Measurements from ENCODE around the gene KMT2E.

KMT2E gene

GRCh38 chr7:105009667-105010503 lies 4.1 kb upstream of the KMT2E start:
- DNase-seq (ENCODE audit: low read depth), result no peak

DNA sequence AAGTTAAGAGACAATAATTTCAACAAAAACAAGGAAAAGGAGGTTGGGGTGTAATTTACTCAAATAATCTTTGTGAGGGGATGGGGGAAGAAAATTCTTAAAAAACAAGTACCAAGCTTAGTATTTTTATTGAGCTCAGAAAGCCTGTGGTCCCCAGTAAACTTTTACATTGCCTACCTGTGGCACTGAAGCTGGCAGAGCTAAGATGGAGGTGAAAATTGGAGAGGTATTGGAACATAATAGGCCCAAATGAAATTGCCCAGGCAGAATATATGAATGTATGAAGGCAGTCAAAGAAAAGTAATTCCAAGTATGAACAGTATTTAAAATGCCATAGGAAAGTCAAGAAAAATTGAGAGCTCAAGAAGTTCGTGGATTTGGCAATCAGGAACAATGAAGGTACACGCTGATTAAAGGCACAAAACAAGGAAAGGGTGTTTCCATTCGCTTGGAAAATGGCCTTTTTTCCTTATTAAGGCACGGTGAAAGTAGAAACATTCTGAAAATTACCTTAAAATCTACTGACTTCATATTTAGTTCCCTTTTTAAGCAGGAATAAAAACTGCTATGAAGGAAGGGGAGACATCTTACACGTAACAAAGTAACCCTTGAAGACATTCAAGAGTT lies 3.4 kb upstream of the KMT2E start:
- DNase-seq (ENCODE audit: low read depth), result no peak

DNA sequence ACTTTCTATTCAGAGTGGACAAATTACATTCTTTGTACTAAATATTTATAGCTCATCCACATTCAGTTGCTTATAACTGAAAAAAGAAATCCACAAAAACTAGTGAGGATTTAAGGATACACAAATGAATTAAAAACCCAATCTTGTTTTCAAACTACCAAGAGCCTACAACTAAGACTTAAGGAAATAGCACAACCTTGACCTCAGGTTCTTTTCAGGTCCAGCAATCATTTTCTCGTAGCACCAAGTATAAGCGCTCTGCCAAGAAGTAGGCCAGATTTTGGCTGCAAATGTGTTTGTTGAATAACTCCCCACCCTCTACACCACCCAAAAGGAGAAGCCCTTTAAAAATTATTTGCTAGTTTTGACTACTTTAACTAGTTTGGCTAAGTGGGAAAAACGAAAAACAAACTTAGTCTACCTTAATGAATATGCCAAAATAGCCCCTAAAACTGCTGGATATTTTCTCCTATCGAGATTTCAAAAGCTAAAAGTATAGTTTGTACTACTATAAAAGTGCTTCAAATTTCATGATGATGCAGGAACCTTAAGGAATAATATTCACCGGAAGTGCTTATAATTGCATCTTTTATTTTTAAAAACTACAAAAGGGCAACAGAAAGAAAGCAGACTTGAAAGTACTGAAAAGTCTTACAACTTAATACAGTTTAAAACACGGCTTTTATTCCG lies 2.7 kb upstream of the KMT2E start:
- DNase-seq (ENCODE audit: low read depth), result no peak

- DNase-seq (ENCODE audit: low read depth), result no peak
These were observed 2.0 kb upstream of the KMT2E start for GRCh38 chr7:105011831-105012502.

DNA sequence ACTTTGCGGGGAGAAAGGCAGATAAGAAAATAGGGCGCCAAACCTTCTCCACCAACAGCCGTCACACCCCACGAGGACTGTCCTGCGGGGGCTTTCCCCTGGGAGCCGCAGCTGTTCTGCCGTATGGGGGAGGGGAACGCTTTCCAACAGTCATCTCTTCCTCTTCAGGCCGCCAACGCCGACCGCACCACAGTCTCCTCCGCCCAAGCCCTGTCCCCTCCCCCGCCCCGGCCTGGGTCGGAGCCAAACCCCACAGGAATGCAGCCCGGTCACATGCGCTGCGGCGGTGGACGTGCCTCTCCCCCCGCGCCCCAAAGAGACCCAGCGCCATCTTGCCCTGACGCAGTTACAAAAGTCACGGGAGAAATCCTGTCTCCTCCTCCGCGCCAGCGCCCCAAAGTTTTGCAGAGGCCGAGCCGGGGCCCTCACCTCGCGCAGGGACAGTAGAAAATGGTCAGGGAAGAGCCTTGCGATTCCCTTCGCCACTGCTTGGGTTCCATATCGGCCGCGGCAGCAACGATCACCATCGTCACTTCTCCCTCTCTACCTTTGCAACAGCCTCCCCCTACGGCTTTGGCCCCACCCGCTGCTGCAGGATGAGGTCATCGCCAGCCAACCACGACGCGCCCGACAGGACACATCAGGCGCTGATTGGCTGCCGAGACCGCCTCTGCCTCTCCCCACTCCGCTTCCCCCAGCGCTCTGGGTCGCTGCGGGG lies 1.3 kb upstream of the KMT2E start:
- peak; percentile 97 for DNase-seq (ENCODE audit: low read depth)

- DNase-seq (ENCODE audit: low read depth), result peak; percentile 91
These were observed 687 bp upstream of the KMT2E start for GRCh38 chr7:105013221-105013815.

GRCh38 chr7:105014693-105015389 lies 836 bp downstream of the KMT2E start:
- DNase-seq (ENCODE audit: low read depth), result peak; percentile 44

- DNase-seq (ENCODE audit: low read depth), result peak; percentile 42
These were observed 1.5 kb downstream of the KMT2E start for GRCh38 chr7:105015390-105015965.

- no peak for DNase-seq (ENCODE audit: low read depth)
These were observed 2.2 kb downstream of the KMT2E start for GRCh38 chr7:105016068-105016708.

GRCh38 chr7:105016709-105017656 lies 3.0 kb downstream of the KMT2E start:
- peak; percentile 69 for DNase-seq (ENCODE audit: low read depth)

- no peak for DNase-seq (ENCODE audit: low read depth)
These were observed 3.8 kb downstream of the KMT2E start for GRCh38 chr7:105017657-105018365.

- DNase-seq (ENCODE audit: low read depth), result no peak
These were observed 5.3 kb downstream of the KMT2E start for GRCh38 chr7:105019269-105019668.

DNA sequence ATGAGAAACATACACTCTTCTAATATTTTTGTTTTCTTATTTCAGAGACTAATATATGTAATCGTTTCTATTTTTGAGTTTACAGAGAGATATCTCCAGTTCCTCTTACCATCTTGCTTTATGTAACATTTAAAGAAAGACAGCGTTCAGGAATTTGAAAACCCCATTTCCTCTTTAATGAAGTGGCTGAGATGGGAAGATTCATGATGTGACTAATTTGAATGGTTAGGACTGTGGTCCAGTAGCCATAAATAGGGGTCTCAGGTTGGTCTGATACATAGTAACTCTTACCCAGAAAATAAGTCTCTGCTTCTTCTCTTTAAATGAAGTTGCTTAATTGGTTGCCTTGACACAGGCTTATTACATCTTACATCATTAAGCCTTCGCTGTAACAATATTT lies 6.9 kb downstream of the KMT2E start:
- DNase-seq (ENCODE audit: low read depth), result no peak

- no peak for DNase-seq (ENCODE audit: low read depth)
These were observed 7.3 kb downstream of the KMT2E start for GRCh38 chr7:105021352-105021751.

- DNase-seq (ENCODE audit: low read depth), result no peak
These were observed 8.0 kb downstream of the KMT2E start for GRCh38 chr7:105021967-105022366.

- no peak for DNase-seq (ENCODE audit: low read depth)
These were observed 8.5 kb downstream of the KMT2E start for GRCh38 chr7:105022458-105022857.

DNA sequence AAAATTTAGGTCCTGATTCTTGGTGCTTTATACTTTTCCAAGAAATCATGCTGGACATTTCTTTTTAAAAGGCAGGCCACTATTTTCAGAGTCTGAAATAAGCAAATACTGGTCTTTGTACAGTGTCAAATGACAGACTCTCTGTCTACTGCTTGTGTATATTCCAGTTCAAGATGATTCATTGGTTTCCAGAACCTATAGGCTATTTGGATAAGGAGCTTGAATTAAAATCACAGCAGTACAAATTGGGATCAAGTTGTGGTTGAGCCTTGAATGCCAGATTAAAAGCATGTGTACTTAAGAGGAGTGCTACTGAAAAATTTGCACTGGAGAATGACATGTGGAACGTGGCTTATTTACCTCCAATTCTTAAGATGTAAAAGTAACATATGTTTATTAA lies 10.7 kb downstream of the KMT2E start:
- DNase-seq (ENCODE audit: low read depth), result no peak

DNA sequence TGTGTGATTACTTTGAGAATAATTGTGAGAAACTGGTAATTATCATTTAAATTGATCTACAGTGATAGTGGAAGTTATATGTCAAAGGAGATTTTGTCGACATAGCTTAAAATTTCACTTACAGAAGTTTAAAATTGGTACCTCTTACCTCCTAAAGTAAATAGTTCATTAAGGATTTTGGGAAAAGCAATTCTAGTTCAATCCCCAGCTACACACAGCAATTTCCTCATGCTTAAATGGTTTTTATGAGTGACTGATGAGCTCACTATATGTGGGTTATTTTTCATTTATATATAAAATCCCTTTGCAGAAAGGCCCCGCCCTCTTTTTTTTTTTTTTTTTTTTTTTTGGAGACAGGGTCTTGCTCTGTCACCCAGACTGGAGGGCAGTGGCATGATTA lies 12.7 kb downstream of the KMT2E start:
- no peak for DNase-seq (ENCODE audit: low read depth)
